Stimulated activated CD4-positive, alpha-beta T cell treated with anti-CD3 and anti-CD28 coated beads, Interleukin-12 subunit alpha, Interleukin-12 subunit beta, amount 100 ng/mL, for 4 hours (primary cell): Measurements from ENCODE around the gene EPHA5.

Experiments
- DNase-seq: peaks from one replicate; pipeline ENCODE4 v3.0.0-alpha.2; 2020

Gene EPHA5

GRCh38 chr4:65472531-65472930 lies 197.8 kb downstream of the EPHA5 start:
- DNase-seq: no peak

GRCh38 chr4:65467068-65467680 lies 203.1 kb downstream of the EPHA5 start:
- DNase-seq: no peak

GRCh38 chr4:65461781-65462180 lies 208.5 kb downstream of the EPHA5 start:
- DNase-seq: no peak

- DNase-seq: no peak
Measured at GRCh38 chr4:65457011-65457410, 213.3 kb downstream of the EPHA5 start.

GRCh38 chr4:65456579-65456978 lies 213.7 kb downstream of the EPHA5 start:
- no peak for DNase-seq

- DNase-seq: no peak
Measured at GRCh38 chr4:65453398-65453797, 216.9 kb downstream of the EPHA5 start.

- DNase-seq: no peak
Measured at GRCh38 chr4:65450899-65451298, 219.4 kb downstream of the EPHA5 start.

GRCh38 chr4:65437102-65437501 lies 233.2 kb downstream of the EPHA5 start:
- no peak for DNase-seq

- DNase-seq: no peak
Measured at GRCh38 chr4:65422109-65422508, 248.2 kb downstream of the EPHA5 start.

- DNase-seq: no peak
Measured at GRCh38 chr4:65420036-65420435, 250.3 kb downstream of the EPHA5 start.

GRCh38 chr4:65416891-65417290 lies 253.4 kb downstream of the EPHA5 start:
- no peak for DNase-seq

GRCh38 chr4:65407483-65407882 lies 262.8 kb downstream of the EPHA5 start:
- DNase-seq: no peak

GRCh38 chr4:65401083-65401482 lies 269.2 kb downstream of the EPHA5 start:
- no peak for DNase-seq

GRCh38 chr4:65399084-65399483 lies 271.2 kb downstream of the EPHA5 start:
- DNase-seq: no peak

- DNase-seq: no peak
Measured at GRCh38 chr4:65393078-65393477, 277.2 kb downstream of the EPHA5 start.

- DNase-seq: no peak
Measured at GRCh38 chr4:65392488-65392887, 277.8 kb downstream of the EPHA5 start.

GRCh38 chr4:65391814-65392213 lies 278.5 kb downstream of the EPHA5 start:
- no peak for DNase-seq

- DNase-seq: no peak
Measured at GRCh38 chr4:65391382-65391781, 278.9 kb downstream of the EPHA5 start.

GRCh38 chr4:65386927-65387326 lies 283.4 kb downstream of the EPHA5 start:
- no peak for DNase-seq

- DNase-seq: no peak
Measured at GRCh38 chr4:65383589-65384305, 286.5 kb downstream of the EPHA5 start.

- DNase-seq: no peak
Measured at GRCh38 chr4:65381648-65382047, 288.6 kb downstream of the EPHA5 start.

GRCh38 chr4:65370709-65371108 lies 299.6 kb downstream of the EPHA5 start:
- DNase-seq: no peak

GRCh38 chr4:65367306-65367705 lies 303.0 kb downstream of the EPHA5 start:
- DNase-seq: no peak

- DNase-seq: no peak
Measured at GRCh38 chr4:65358914-65359313, 311.4 kb downstream of the EPHA5 start.

GRCh38 chr4:65353098-65353497 lies 317.2 kb downstream of the EPHA5 start:
- DNase-seq: no peak
